Neural progenitor cell (in vitro differentiated cells): ENCODE results near the gene EXOC4. TPM values are rescaled to one million over a fixed set of nuclear protein-coding genes. Genes with fewer than 3 reads are reported as not detected.

Experiments
- DNase-seq: peaks from one replicate; pipeline ENCODE4 v3.0.0-alpha.2; 2016; ENCODE audit warnings: low spot score
- H2AFZ ChIP-seq: fragments of 200-600 bp; sonication (generic); replicated peaks from 2 replicates; pipeline ENCODE4 v1.6.1; 2016; ENCODE audit warnings: antibody characterized with exemption
- H3F3A ChIP-seq: fragments of 200-600 bp; sonication (generic); 2 replicates; pipeline ENCODE4 v1.6.1; 2016; ENCODE audit warnings: antibody characterized with exemption, low read depth
- H3K27ac ChIP-seq: fragments of 200-600 bp; sonication (generic); 2 replicates; pipeline ENCODE4 v1.5.1; 2016; ENCODE audit warnings: mild to moderate bottlenecking
- H3K27me3 ChIP-seq: fragments of 200-600 bp; sonication (generic); 2 replicates; pipeline ENCODE4 v1.6.1; 2016; ENCODE audit warnings: mild to moderate bottlenecking, moderate library complexity
- H3K36me3 ChIP-seq: fragments of 200-600 bp; sonication (generic); 2 replicates; pipeline ENCODE4 v1.5.1; 2016
- H3K4me1 ChIP-seq: fragments of 200-600 bp; sonication (generic); 2 replicates; pipeline ENCODE4 v1.6.1; 2016; ENCODE audit warnings: mixed run types
- H3K4me2 ChIP-seq: fragments of 200-600 bp; sonication (generic); 2 replicates; pipeline ENCODE4 v1.6.1; 2016
- H3K4me3 ChIP-seq: fragments of 200-600 bp; sonication (generic); 2 replicates; pipeline ENCODE4 v1.5.1; 2016
- H3K79me2 ChIP-seq: fragments of 200-600 bp; sonication (generic); 2 replicates; pipeline ENCODE4 v1.6.1; 2016; ENCODE audit warnings: low read depth
- H3K9ac ChIP-seq: fragments of 200-600 bp; sonication (generic); 2 replicates; pipeline ENCODE4 v1.6.1; 2016
- H3K9me3 ChIP-seq: fragments of 200-600 bp; sonication (generic); 2 replicates; pipeline ENCODE4 v1.5.1; 2016; ENCODE audit warnings: low read depth
- H4K20me1 ChIP-seq: fragments of 200-600 bp; sonication (generic); 2 replicates; pipeline ENCODE4 v1.6.1; 2016; ENCODE audit warnings: low read depth
- H3K27ac Mint-ChIP-seq: 3 replicates; pipeline ENCODE4 v1.8.0; 2021; ENCODE audit warnings: mixed read lengths
- H3K27me3 Mint-ChIP-seq: 2 replicates; pipeline ENCODE4 v1.8.0; 2022; ENCODE audit warnings: low read depth, mild to moderate bottlenecking, inconsistent platforms, moderate library complexity, mixed read lengths; ENCODE audit not compliant: insufficient read depth
- H3K36me3 Mint-ChIP-seq: 3 replicates; pipeline ENCODE4 v1.8.0; 2021; ENCODE audit warnings: mixed read lengths
- H3K4me1 Mint-ChIP-seq: 3 replicates; pipeline ENCODE4 v1.8.0; 2021; ENCODE audit warnings: mixed read lengths
- H3K4me3 Mint-ChIP-seq: 3 replicates; pipeline ENCODE4 v1.8.0; 2021; ENCODE audit warnings: mild to moderate bottlenecking, moderate library complexity, mixed read lengths
- H3K9me3 Mint-ChIP-seq: 3 replicates; pipeline ENCODE4 v1.8.0; 2020; ENCODE audit warnings: mixed read lengths
- CTCF ChIP-seq: fragments of 200-600 bp; sonication (generic); IDR thresholded peaks from 2 replicates; pipeline ENCODE4 v1.5.1; 2017; ENCODE audit warnings: antibody characterized with exemption, mild to moderate bottlenecking
- EZH2 ChIP-seq: fragments of 200-600 bp; sonication (generic); IDR thresholded peaks from 2 replicates; pipeline ENCODE4 v1.6.1; 2017; ENCODE audit warnings: antibody characterized with exemption, mild to moderate bottlenecking, moderate library complexity
- EZH2phosphoT487 ChIP-seq: fragments of 200-600 bp; sonication (generic); IDR thresholded peaks from 2 replicates; pipeline ENCODE4 v1.6.1; 2017; ENCODE audit warnings: antibody characterized with exemption
- total RNA-seq: library from RNA; depleted of rRNA; stranded (reverse); fragments of >200 nt; gene quantifications from 2 replicates; pipeline ENCODE4 v1.2.3, GENCODE V29; 2015; ENCODE audit warnings: low replicate concordance

The EXOC4 gene
- total RNA-seq, 1 donor from 2014 or later, result 129 TPM

- Mint-ChIP-seq H3K27me3 (no peaks in the 10 kb centered on the region), H3K36me3 (no peaks in the 10 kb centered on the region), H3K4me1 (no peaks in the 10 kb centered on the region), H3K27ac (no peak overlapping the region), H3K9me3 (no peaks in the 10 kb centered on the region), H3K4me3 (no peak overlapping the region)
- no peak overlapping the region for H3K9ac ChIP-seq
- H3K27ac ChIP-seq, result no peak overlapping the region
- TF ChIP-seq EZH2, result no peak
- no peak for TF ChIP-seq EZH2phosphoT487
- no peak for TF ChIP-seq CTCF
- H2AFZ ChIP-seq, result no peak overlapping the region
- no peaks in the 10 kb centered on the region for H3K9me3 ChIP-seq
- no peaks in the 10 kb centered on the region for H3K4me1 ChIP-seq
- H3F3A ChIP-seq, result no peaks in the 10 kb centered on the region
- no peaks in the 10 kb centered on the region for H3K27me3 ChIP-seq
- no peak overlapping the region for H3K4me2 ChIP-seq
- no peak for DNase-seq
- H4K20me1 ChIP-seq, result no peaks in the 10 kb centered on the region
- H3K4me3 ChIP-seq, result no peak overlapping the region
- no peaks in the 10 kb centered on the region for H3K36me3 ChIP-seq
- H3K79me2 ChIP-seq, result no peaks in the 10 kb centered on the region
Observed at GRCh38 chr7:133551466-133551865, 298.6 kb downstream of the EXOC4 start.

GRCh38 chr7:133552079-133552478, 299.2 kb downstream of the EXOC4 start:
- H2AFZ ChIP-seq, result no peak overlapping the region
- no peaks in the 10 kb centered on the region for H3K9me3 Mint-ChIP-seq

GRCh38 chr7:133554330-133554729, 301.5 kb downstream of the EXOC4 start:
- H3F3A ChIP-seq, result no peaks in the 10 kb centered on the region
- H3K9me3 Mint-ChIP-seq, result no peaks in the 10 kb centered on the region
- H4K20me1 ChIP-seq, result no peaks in the 10 kb centered on the region
- H3K4me3 Mint-ChIP-seq, result no peak overlapping the region
- H3K36me3 Mint-ChIP-seq, result no peaks in the 10 kb centered on the region
- no peaks in the 10 kb centered on the region for H3K79me2 ChIP-seq
- no peaks in the 10 kb centered on the region for H3K27me3 ChIP-seq
- TF ChIP-seq EZH2, result no peak
- no peak for TF ChIP-seq CTCF
- no peak for TF ChIP-seq EZH2phosphoT487
- no peaks in the 10 kb centered on the region for H3K9me3 ChIP-seq
- no peak overlapping the region for H3K4me2 ChIP-seq
- no peaks in the 10 kb centered on the region for H3K4me1 ChIP-seq
- H3K4me3 ChIP-seq, result no peak overlapping the region
- H3K27ac ChIP-seq, result no peak overlapping the region
- no peaks in the 10 kb centered on the region for H3K27me3 Mint-ChIP-seq
- no peak overlapping the region for H2AFZ ChIP-seq
- no peaks in the 10 kb centered on the region for H3K4me1 Mint-ChIP-seq
- no peak for DNase-seq
- no peaks in the 10 kb centered on the region for H3K36me3 ChIP-seq
- H3K27ac Mint-ChIP-seq, result no peak overlapping the region
- no peak overlapping the region for H3K9ac ChIP-seq

More at GRCh38 chr7:133552079-133552478, 299.2 kb downstream of the EXOC4 start:
- H3K36me3 ChIP-seq, result no peaks in the 10 kb centered on the region
- Mint-ChIP-seq H3K36me3 (no peaks in the 10 kb centered on the region), H3K4me1 (no peaks in the 10 kb centered on the region), H3K27me3 (no peaks in the 10 kb centered on the region), H3K4me3 (no peak overlapping the region), H3K27ac (no peak overlapping the region)
- no peaks in the 10 kb centered on the region for H3K4me1 ChIP-seq
- H3K4me2 ChIP-seq, result no peak overlapping the region
- H3K9me3 ChIP-seq, result no peaks in the 10 kb centered on the region
- H4K20me1 ChIP-seq, result no peaks in the 10 kb centered on the region
- no peaks in the 10 kb centered on the region for H3K27me3 ChIP-seq
- H3K79me2 ChIP-seq, result no peaks in the 10 kb centered on the region
- H3K4me3 ChIP-seq, result no peak overlapping the region
- no peak for TF ChIP-seq EZH2phosphoT487
- no peak for TF ChIP-seq CTCF
- no peak for TF ChIP-seq EZH2
- no peak overlapping the region for H3K9ac ChIP-seq
- H3F3A ChIP-seq, result no peaks in the 10 kb centered on the region
- no peak for DNase-seq
- no peak overlapping the region for H3K27ac ChIP-seq

GRCh38 chr7:133556048-133556447, 303.2 kb downstream of the EXOC4 start:
- H3K4me3 Mint-ChIP-seq, result no peak overlapping the region
- no peak overlapping the region for H3K9ac ChIP-seq
- H3K9me3 ChIP-seq, result no peaks in the 10 kb centered on the region
- no peak overlapping the region for H3K4me3 ChIP-seq
- no peaks in the 10 kb centered on the region for H3K9me3 Mint-ChIP-seq
- no peaks in the 10 kb centered on the region for H3F3A ChIP-seq
- H3K27me3 ChIP-seq, result no peaks in the 10 kb centered on the region
- no peak overlapping the region for H3K27ac ChIP-seq
- H3K4me2 ChIP-seq, result no peak overlapping the region
- H3K79me2 ChIP-seq, result no peaks in the 10 kb centered on the region
- H3K4me1 Mint-ChIP-seq, result no peaks in the 10 kb centered on the region
- H3K36me3 Mint-ChIP-seq, result no peaks in the 10 kb centered on the region
- H2AFZ ChIP-seq, result no peak overlapping the region
- H4K20me1 ChIP-seq, result no peaks in the 10 kb centered on the region
- H3K27ac Mint-ChIP-seq, result no peak overlapping the region
- DNase-seq, result no peak
- H3K27me3 Mint-ChIP-seq, result no peaks in the 10 kb centered on the region
- TF ChIP-seq EZH2 (no peak), EZH2phosphoT487 (no peak)
- H3K36me3 ChIP-seq, result no peaks in the 10 kb centered on the region
- no peaks in the 10 kb centered on the region for H3K4me1 ChIP-seq
